Mesodermal cell (in vitro differentiated cells): ENCODE results near the gene YAE1.

Source experiments
- H3K27ac ChIP-seq: 2 replicates; pipeline ENCODE4 v1.7.0; 2013; ENCODE audit warnings: mild to moderate bottlenecking, low read depth, low read length, moderate library complexity; ENCODE audit not compliant: severe bottlenecking
- H3K36me3 ChIP-seq: 2 replicates; pipeline ENCODE4 v1.7.1; 2013; ENCODE audit warnings: mild to moderate bottlenecking, low read length, moderate library complexity; ENCODE audit not compliant: control insufficient read depth, insufficient read depth
- H3K4me1 ChIP-seq: one replicate; pipeline ENCODE4 v1.7.1; 2013; ENCODE audit warnings: mild to moderate bottlenecking, low read length; ENCODE audit not compliant: insufficient read depth, control insufficient read depth, poor library complexity, severe bottlenecking
- H3K4me3 ChIP-seq: 2 replicates; pipeline ENCODE4 v1.7.0; 2013; ENCODE audit warnings: low read length, control low read depth, mild to moderate bottlenecking; ENCODE audit not compliant: insufficient read depth, poor library complexity, severe bottlenecking; ENCODE audit errors: extremely low read depth
- H3K9me3 ChIP-seq: 2 replicates; pipeline ENCODE4 v1.7.1; 2013; ENCODE audit warnings: mild to moderate bottlenecking, low read length, moderate library complexity; ENCODE audit not compliant: control insufficient read depth
- WGBS, 2 experiments: methylation state at CpG; one replicate each; pipeline ENCODE4 v1.1.5; 2013; ENCODE audit warnings: missing lambda C conversion rate in 2 of 2; ENCODE audit not compliant: insufficient coverage in 2 of 2; 5-methylcytosine and 5-hydroxymethylcytosine counted together

Gene YAE1

DNA sequence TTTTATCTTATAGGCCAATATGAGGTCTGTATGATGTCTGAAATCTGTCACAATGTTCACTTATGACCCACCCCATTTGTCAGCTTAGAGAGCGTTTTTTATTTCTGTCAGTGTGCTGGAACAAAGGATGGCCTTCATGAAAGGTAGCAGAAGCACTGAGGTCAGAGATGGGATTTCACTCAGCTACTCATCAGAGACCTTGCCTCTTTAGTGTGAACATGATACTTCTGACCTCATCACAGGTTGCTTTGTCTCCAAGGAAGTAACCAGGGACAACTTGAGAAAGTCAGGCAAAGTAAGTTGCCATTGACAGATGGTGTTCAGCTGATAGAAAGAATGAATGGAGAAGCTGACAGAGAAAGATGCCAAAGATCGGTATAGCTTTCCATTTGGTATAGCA, 16.3 kb downstream of the YAE1 start:
- peaks cover 8% of the 10 kb centered on the region for H3K4me1 ChIP-seq
- H3K36me3 ChIP-seq, result peaks cover 11% of the 10 kb centered on the region
- 100% methylated on average over 1 of the region's 2 CpGs; no CpG with 5 or more reads in 1 of the 2 experiments for WGBS, 2 experiments
- no peak overlapping the region for H3K4me3 ChIP-seq
- no peaks in the 10 kb centered on the region for H3K9me3 ChIP-seq
- H3K27ac ChIP-seq, result no peak overlapping the region

DNA sequence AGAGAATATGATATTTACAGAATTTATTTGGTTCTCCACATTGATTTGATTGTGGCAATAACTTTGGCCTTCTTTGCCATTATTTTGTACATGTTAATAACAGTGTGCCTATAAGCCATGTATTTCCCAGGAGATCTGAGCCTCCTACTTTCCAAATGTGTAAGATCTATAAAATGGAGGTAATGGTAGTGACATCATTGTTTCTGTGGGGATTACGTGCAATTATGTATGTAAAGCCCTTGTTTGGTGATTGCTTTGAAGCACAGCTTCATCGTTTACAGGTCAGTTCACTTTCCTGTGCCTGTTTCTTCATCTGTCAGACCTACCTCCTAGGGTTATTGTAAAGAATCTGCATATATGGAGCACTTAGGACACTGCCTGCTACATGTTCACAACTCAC, 17.3 kb downstream of the YAE1 start:
- peaks cover 6% of the 10 kb centered on the region for H3K36me3 ChIP-seq
- peaks cover 8% of the 10 kb centered on the region for H3K4me1 ChIP-seq
- H3K9me3 ChIP-seq, result no peaks in the 10 kb centered on the region
- no peak overlapping the region for H3K4me3 ChIP-seq
- WGBS, 2 experiments, result 40% methylated on average over 1 of the region's 2 CpGs; no CpG with 5 or more reads in 1 of the 2 experiments
- H3K27ac ChIP-seq, result no peak overlapping the region

DNA sequence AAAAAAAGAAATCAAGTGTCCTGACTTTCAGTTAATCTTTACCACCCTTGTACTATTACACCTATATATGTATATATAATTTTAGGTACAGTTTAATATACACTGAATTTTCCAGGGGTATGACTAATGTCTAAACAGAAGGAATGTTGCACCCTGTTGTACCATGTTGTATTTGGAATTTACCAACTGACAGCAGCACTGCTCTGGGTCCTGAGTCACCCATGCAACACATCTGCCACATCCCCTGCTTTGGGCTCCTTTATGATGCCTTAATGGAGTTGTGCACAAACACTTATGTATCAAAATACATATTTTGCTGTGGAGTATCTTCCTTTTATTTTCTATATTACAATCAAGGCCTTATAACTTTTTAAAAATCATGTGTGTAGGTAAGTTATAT, 21.2 kb downstream of the YAE1 start:
- Histone ChIP-seq H3K36me3 (no peaks in the 10 kb centered on the region), H3K4me3 (no peak overlapping the region), H3K4me1 (peaks cover 16% of the 10 kb centered on the region), H3K9me3 (no peaks in the 10 kb centered on the region), H3K27ac (no peak overlapping the region)

GRCh38 chr7:39588416-39588815, 22.2 kb downstream of the YAE1 start:
- Histone ChIP-seq H3K27ac (no peak overlapping the region), H3K4me1 (peaks cover 16% of the 10 kb centered on the region), H3K36me3 (no peaks in the 10 kb centered on the region), H3K9me3 (no peaks in the 10 kb centered on the region), H3K4me3 (no peak overlapping the region)
- 83 to 100% methylated on average over 1 of the region's 5 CpGs for WGBS, 2 experiments

GRCh38 chr7:39589323-39590111, 23.3 kb downstream of the YAE1 start:
- H3K36me3 ChIP-seq, result no peaks in the 10 kb centered on the region
- peak overlapping the region; percentile 60 for H3K27ac ChIP-seq
- 0 to 39% methylated on average over 2 to 3 of the region's 7 CpGs for WGBS, 2 experiments
- no peak overlapping the region for H3K4me3 ChIP-seq
- H3K4me1 ChIP-seq, result peaks cover 8% of the 10 kb centered on the region
- no peaks in the 10 kb centered on the region for H3K9me3 ChIP-seq

DNA sequence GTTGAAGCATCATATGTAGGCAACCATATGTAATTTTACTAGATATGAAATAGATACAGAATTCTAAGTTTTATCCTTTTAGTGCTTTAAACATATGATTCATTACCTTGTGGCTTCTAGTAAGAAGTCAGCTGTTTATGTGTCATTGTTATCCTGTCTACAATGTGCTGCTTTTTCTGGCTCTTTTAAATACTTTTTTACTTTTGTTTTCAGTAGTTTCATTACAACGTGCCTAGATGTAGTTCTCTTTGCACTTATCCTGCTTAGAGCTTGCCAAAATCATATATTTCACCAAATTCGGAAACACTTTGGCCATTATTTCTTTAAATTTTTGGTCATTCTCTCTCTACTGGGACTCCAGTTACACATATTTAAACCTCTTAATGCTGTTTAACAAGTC, 26.4 kb downstream of the YAE1 start:
- 50 to 65% methylated on average over 2 of the region's 2 CpGs for WGBS, 2 experiments
- Histone ChIP-seq H3K36me3 (no peaks in the 10 kb centered on the region), H3K4me1 (peaks cover 8% of the 10 kb centered on the region), H3K9me3 (no peaks in the 10 kb centered on the region), H3K27ac (no peak overlapping the region), H3K4me3 (no peak overlapping the region)

- H3K9me3 ChIP-seq, result no peaks in the 10 kb centered on the region
- no peaks in the 10 kb centered on the region for H3K36me3 ChIP-seq
- no peaks in the 10 kb centered on the region for H3K4me1 ChIP-seq
- no peak overlapping the region for H3K4me3 ChIP-seq
- H3K27ac ChIP-seq, result no peak overlapping the region
- 100% methylated on average over 1 of the region's 5 CpGs; no CpG with 5 or more reads in 1 of the 2 experiments for WGBS, 2 experiments
These were observed 28.9 kb downstream of the YAE1 start for GRCh38 chr7:39594988-39595620.

DNA sequence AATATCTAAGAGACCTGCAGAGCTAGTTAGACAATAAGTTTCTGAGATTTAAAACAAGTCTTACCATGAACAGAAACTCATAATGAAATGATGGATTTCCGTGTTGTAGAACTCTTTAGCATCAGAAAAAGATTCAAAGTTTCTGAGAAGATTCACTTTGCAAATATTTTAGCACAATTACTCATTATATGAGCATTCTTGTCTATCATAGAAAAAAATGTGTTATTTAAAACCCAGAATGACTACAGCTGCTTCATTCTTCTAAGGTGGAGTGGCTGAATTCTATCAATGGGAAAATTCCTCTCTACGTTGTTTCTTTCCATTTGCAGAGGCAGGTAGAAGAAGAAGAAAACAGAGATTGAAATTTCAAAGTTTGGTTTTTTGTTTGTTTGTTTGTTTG, 36.1 kb downstream of the YAE1 start:
- Histone ChIP-seq H3K4me1 (no peaks in the 10 kb centered on the region), H3K27ac (no peak overlapping the region), H3K9me3 (no peaks in the 10 kb centered on the region), H3K4me3 (no peak overlapping the region), H3K36me3 (no peaks in the 10 kb centered on the region)
- WGBS, 2 experiments, result 88% methylated on average over 1 of the region's 2 CpGs; no CpG with 5 or more reads in 1 of the 2 experiments

DNA sequence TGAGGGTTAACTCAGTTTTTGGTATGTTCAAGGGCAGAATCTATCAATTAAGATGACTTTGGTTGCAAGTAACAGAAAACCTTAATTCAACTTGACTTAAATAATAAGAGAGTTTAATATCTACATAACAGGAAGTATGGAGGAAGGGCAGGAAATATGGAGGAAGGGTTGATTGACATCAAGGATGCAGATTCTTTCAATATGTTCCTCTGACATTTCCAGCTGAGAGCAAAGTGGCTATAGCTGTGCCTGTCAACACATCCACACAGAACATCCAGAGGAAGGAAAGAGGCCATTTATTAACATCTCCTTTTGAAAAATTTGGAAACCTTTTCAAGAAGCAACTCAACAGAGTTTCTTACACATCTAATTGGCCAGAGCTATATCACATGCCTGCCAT, 37.7 kb downstream of the YAE1 start:
- Histone ChIP-seq H3K27ac (no peak overlapping the region), H3K36me3 (no peaks in the 10 kb centered on the region), H3K9me3 (no peaks in the 10 kb centered on the region), H3K4me1 (peaks cover 3% of the 10 kb centered on the region), H3K4me3 (no peak overlapping the region)

DNA sequence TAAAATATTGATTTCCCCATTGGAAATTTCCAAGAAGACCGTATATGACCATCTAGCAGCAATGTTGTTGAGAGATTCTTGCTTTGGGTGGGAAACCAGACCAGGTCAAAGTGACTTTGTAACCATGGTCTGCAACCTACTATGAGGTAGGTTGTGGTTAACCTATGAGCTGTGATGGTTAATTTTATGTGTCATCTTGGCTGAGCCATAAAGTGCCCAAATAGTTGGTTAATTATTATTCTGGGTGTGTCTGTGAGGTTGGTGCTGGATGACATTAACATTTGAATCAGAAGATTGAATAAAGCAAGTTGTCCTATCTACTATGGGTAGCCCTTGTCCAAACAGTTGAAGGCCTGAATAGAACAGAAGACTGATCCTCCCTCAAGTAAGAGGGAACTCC, 38.9 kb downstream of the YAE1 start:
- no peak overlapping the region for H3K27ac ChIP-seq
- WGBS, 2 experiments, result 100% methylated on average over 1 of the region's 1 CpG
- no peaks in the 10 kb centered on the region for H3K9me3 ChIP-seq
- no peaks in the 10 kb centered on the region for H3K36me3 ChIP-seq
- H3K4me1 ChIP-seq, result peaks cover 3% of the 10 kb centered on the region
- H3K4me3 ChIP-seq, result no peak overlapping the region

DNA sequence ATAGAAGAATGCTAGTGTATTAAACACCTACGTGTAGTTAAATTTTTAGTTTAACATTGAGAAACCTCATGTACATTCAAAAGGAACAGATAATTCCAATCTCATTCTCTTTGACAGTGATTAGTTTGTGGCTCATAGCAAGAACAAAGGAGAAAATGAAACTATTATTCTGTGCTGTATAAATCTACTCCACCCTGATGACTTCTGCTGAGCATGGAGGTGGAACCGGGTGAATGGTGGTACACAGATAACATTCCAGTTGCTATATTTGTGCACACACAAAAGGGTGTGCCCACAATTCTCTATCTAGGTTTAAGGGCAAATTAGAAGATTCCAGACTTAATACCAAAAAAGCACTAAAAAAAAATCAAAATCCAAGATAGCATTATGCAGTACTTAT, 40.1 kb downstream of the YAE1 start:
- Histone ChIP-seq H3K27ac (no peak overlapping the region), H3K4me1 (peaks cover 3% of the 10 kb centered on the region), H3K9me3 (no peaks in the 10 kb centered on the region), H3K4me3 (no peak overlapping the region), H3K36me3 (no peaks in the 10 kb centered on the region)
- no CpG with 5 or more reads among the region's 2 CpGs for WGBS, 2 experiments
